Endothelial cell of umbilical vein (primary cell): ENCODE measurements around the gene GJA9. TPM values are rescaled to one million over a fixed set of nuclear protein-coding genes. Genes with fewer than 3 reads are reported as not detected.

ENCODE experiments used
- BruUV-seq: library from RNA; stranded (reverse); fragments of 400-500 nt; replicated peaks from 2 replicates; lab custom pipeline; 2021; lab: Mats Ljungman, UMichigan
- CTCF ChIA-PET: fragments of 300-600, 350-600 bp; sonication (Branson Sonifier 250); formaldehyde crosslinking; loops from one replicate; lab custom pipeline; 2021; ENCODE audit warnings: antibody characterized with exemption, inconsistent platforms; lab: Charles Lee
- POLR2A ChIA-PET: fragments of 300-600, 350-600 bp; sonication (Branson Sonifier 250); formaldehyde crosslinking; loops from one replicate; lab custom pipeline; 2021; ENCODE audit warnings: antibody characterized with exemption, inconsistent platforms; lab: Charles Lee
- DNase-seq: peaks from one replicate; pipeline ENCODE4 v3.0.0-alpha.2; 2011; ENCODE audit warnings: low read depth, low spot score
- FAIRE-seq: peaks from 2 replicates; lab custom pipeline; 2011; peaks lifted over from hg19 to GRCh38; lab: Jason Lieb, UNC
- H2AFZ ChIP-seq: 2 replicates; pipeline ENCODE4 v1.6.0; 2012; ENCODE audit warnings: low read depth, low read length, control low read depth, inconsistent platforms
- H3K27ac ChIP-seq: 2 replicates; pipeline ENCODE4 v1.5.1; 2011; ENCODE audit warnings: low read depth, mild to moderate bottlenecking, control low read depth, low read length, moderate library complexity; ENCODE audit not compliant: insufficient read depth
- H3K27me3 ChIP-seq, 2 experiments: 2 replicates each; pipeline versions ENCODE4 v1.6.0 to v1.6.1; 2011; ENCODE audit warnings: low read length in 2 of 2, mixed read lengths in 1 of 2; ENCODE audit not compliant: control insufficient read depth in 2 of 2, insufficient read depth in 2 of 2
- H3K36me3 ChIP-seq, 2 experiments: 2 replicates in 1 of 2; 3 replicates in 1 of 2; pipeline ENCODE4 v1.5.1; 2011; ENCODE audit warnings: low read length in 2 of 2, mild to moderate bottlenecking in 1 of 2, moderate library complexity in 1 of 2; ENCODE audit not compliant: control insufficient read depth in 2 of 2, insufficient read depth in 2 of 2; ENCODE audit errors: extremely low read depth in 1 of 2
- H3K4me1 ChIP-seq: 3 replicates; pipeline ENCODE4 v1.5.1; 2011; ENCODE audit warnings: mild to moderate bottlenecking, low read length; ENCODE audit not compliant: control insufficient read depth, insufficient read depth; ENCODE audit errors: extremely low read depth
- H3K4me2 ChIP-seq: 2 replicates; pipeline ENCODE4 v1.6.1; 2011; ENCODE audit warnings: low read length, control low read depth, mixed read lengths; ENCODE audit not compliant: insufficient read depth
- H3K4me3 ChIP-seq, 3 experiments: fragments of 200-600 bp in 1 of 3; sonication (generic), shearing (Covaris generic) in 1 of 3; replicated peaks in 1 of 3; 2 replicates each; pipeline ENCODE4 v1.5.1; 2011 to 2016; ENCODE audit warnings: control low read depth in 3 of 3, low read length in 3 of 3, mild to moderate bottlenecking in 2 of 3, inconsistent platforms in 1 of 3, low read depth in 1 of 3, moderate library complexity in 1 of 3; ENCODE audit not compliant: insufficient read depth in 1 of 3
- H3K79me2 ChIP-seq: 2 replicates; pipeline ENCODE4 v1.6.0; 2012; ENCODE audit warnings: low read length, inconsistent platforms; ENCODE audit not compliant: control insufficient read depth, insufficient read depth
- H3K9ac ChIP-seq: replicated peaks from 2 replicates; pipeline ENCODE3; 2011; ENCODE audit warnings: low read length, control low read depth; ENCODE audit not compliant: insufficient read depth; ENCODE audit errors: extremely low read depth
- H3K9me1 ChIP-seq: replicated peaks from 3 replicates; pipeline ENCODE4 v1.6.0; 2011; ENCODE audit warnings: mild to moderate bottlenecking, low read length; ENCODE audit not compliant: control insufficient read depth, insufficient read depth; ENCODE audit errors: extremely low read depth
- H3K9me3 ChIP-seq: replicated peaks from 2 replicates; pipeline ENCODE4 v1.5.1; 2012; ENCODE audit warnings: low read length, inconsistent platforms; ENCODE audit not compliant: control insufficient read depth, insufficient read depth
- H4K20me1 ChIP-seq: replicated peaks from 2 replicates; pipeline ENCODE3; 2011; ENCODE audit warnings: mild to moderate bottlenecking, low read length; ENCODE audit not compliant: control insufficient read depth, insufficient read depth; ENCODE audit errors: extremely low read depth
- CTCF ChIP-seq, 2 donors: IDR thresholded peaks; 1 replicate in 1 of 2; 2 replicates in 1 of 2; pipeline ENCODE4 v1.5.1; 2011; ENCODE audit warnings: low read length in 2 of 2, mild to moderate bottlenecking in 2 of 2, moderate library complexity in 2 of 2, control low read depth in 1 of 2, inconsistent platforms in 1 of 2, low read depth in 1 of 2; ENCODE audit not compliant: insufficient read depth in 1 of 2; ENCODE audit errors: extremely low read depth in 1 of 2
- EZH2 ChIP-seq: IDR thresholded peaks from 2 replicates; pipeline ENCODE4 v1.6.1; 2012; ENCODE audit warnings: borderline replicate concordance, low read depth, mild to moderate bottlenecking, moderate library complexity, low read length, inconsistent platforms; ENCODE audit not compliant: severe bottlenecking
- FOS ChIP-seq: IDR thresholded peaks from 2 replicates; pipeline ENCODE4 v1.6.1; 2011; ENCODE audit warnings: mild to moderate bottlenecking, low read length, moderate library complexity, borderline replicate concordance; ENCODE audit not compliant: insufficient read depth
- GATA2 ChIP-seq: IDR thresholded peaks from 2 replicates; pipeline ENCODE4 v1.7.0; 2011; ENCODE audit warnings: low read depth, mild to moderate bottlenecking, moderate library complexity, mixed read lengths, low read length; ENCODE audit not compliant: insufficient read length, insufficient read depth
- JUN ChIP-seq: IDR thresholded peaks from 2 replicates; pipeline ENCODE4 v1.6.1; 2011; ENCODE audit warnings: borderline replicate concordance, low read depth; ENCODE audit not compliant: insufficient read length, insufficient read depth
- MAX ChIP-seq: IDR thresholded peaks from 2 replicates; pipeline ENCODE4 v1.6.1; 2011; ENCODE audit not compliant: insufficient read depth, insufficient read length
- MYC ChIP-seq: IDR thresholded peaks from one replicate; pipeline ENCODE4 v1.6.1; 2011; ENCODE audit warnings: mild to moderate bottlenecking, low read depth, low read length
- POLR2A ChIP-seq: IDR thresholded peaks from 2 replicates; pipeline ENCODE4 v1.6.1; 2012; ENCODE audit warnings: low read depth, mild to moderate bottlenecking, control low read depth, low read length
- POLR2AphosphoS5 ChIP-seq: IDR thresholded peaks from 2 replicates; pipeline ENCODE4 v1.6.1; 2012; ENCODE audit warnings: low read depth, mild to moderate bottlenecking, control low read depth, low read length, moderate library complexity; ENCODE audit not compliant: insufficient read depth
- dilution Hi-C: fragments of 300-500 bp; cut with MboI; formaldehyde crosslinking; loops from one replicate; pipeline ENCODE4 v1.15.0; 2019; ENCODE audit warnings: low sequenced_read_pairs; ENCODE audit not compliant: extremely low pct_ligation_motif_present
- intact Hi-C: fragments of 100-400 bp; cut with micrococcal nuclease; formaldehyde crosslinking; loops from one replicate; pipeline ENCODE4 v1.10.0; 2022
- polyA plus RNA-seq, 4 experiments: library from polyadenylated mRNA; depleted of rRNA in 3 of 4; stranded (reverse) in 3 of 4; unstranded in 1 of 4; fragments of >200 nt; gene quantifications; 2 replicates each; pipeline versions ENCODE4 v1.2.1 to v1.2.3, GENCODE V29; 2011 to 2012; ENCODE audit warnings: missing spikeins in 1 of 4
- total RNA-seq: library from RNA; stranded (reverse); gene quantifications from 2 replicates; pipeline ENCODE4 v1.2.3, GENCODE V29; 2021

Gene GJA9
- total and polyA plus RNA-seq, 2 donors (not counting 3 experiments of a cell fraction or from before 2014, with no cell fraction given), result not detected

GRCh38 chr1:38831731-38832369 is 49.5 kb downstream of the GJA9 start:
- POLR2A ChIA-PET, result interaction anchor here (0.6 kb wide), 1 partner anchor 23 kb away, joined by 3 read pairs; no protein-coding TSS in a partner anchor

More at GRCh38 chr1:38831731-38832369, 49.5 kb downstream of the GJA9 start:
- dilution Hi-C loops, result no loop called here
- peaks cover 28 to 32% of the 10 kb centered on the region in 2 experiments for H3K27me3 ChIP-seq
- H4K20me1 ChIP-seq, result no peaks in the 10 kb centered on the region
- CTCF ChIA-PET, result interaction anchor here (0.8 to 1.6 kb wide), 4 partner anchors 13 to 807 kb away, joined by 3 to 6 read pairs (median 4); no protein-coding TSS in a partner anchor
- no peaks in the 10 kb centered on the region for H3K9me3 ChIP-seq
- no peak overlapping the region for H3K4me3 ChIP-seq
- no peak overlapping the region for H2AFZ ChIP-seq
- no peak overlapping the region for H3K9ac ChIP-seq
- no peak overlapping the region for H3K27ac ChIP-seq
- H3K79me2 ChIP-seq, result no peaks in the 10 kb centered on the region
- FAIRE-seq, result no peak
- no peaks in the 10 kb centered on the region for H3K9me1 ChIP-seq
- BruUV-seq, result no TSS peak
- DNase-seq, result no peak
- no peaks in the 10 kb centered on the region for H3K4me1 ChIP-seq
- no peaks in the 10 kb centered on the region for H3K36me3 ChIP-seq
- no peak overlapping the region for H3K4me2 ChIP-seq
- TF ChIP-seq GATA2 (no peak), JUN (no peak), POLR2A (no peak), POLR2AphosphoS5 (no peak), CTCF (IDR thresholded peaks at IDR 0.05; ENCODE audit: extremely low read depth in 1 of 2, insufficient read depth in 1 of 2, low read depth in 1 of 2, low read length in 2 of 2) (no peak), MAX (no peak), MYC (no peak), EZH2 (no peak), FOS (no peak)
- intact Hi-C loops, result loop anchor here (10.0 kb wide), 1 partner anchor 717 kb away; no protein-coding TSS in a partner anchor
